MCF 10A (cell line): Measurements from ENCODE around the gene PGRMC2. TPM values are rescaled to one million over a fixed set of nuclear protein-coding genes. Genes with fewer than 3 reads are reported as not detected.

Experiments
- BruUV-seq: library from RNA; stranded (reverse); fragments of 400-500 nt; replicated peaks from 2 replicates; lab custom pipeline; 2021; lab: Mats Ljungman, UMichigan
- CTCF ChIA-PET: fragments of 300-600 bp; sonication (Branson Sonifier 250); formaldehyde crosslinking; extraction: SDS; loops from one replicate; lab custom pipeline; 2021; ENCODE audit warnings: antibody characterized with exemption, inconsistent platforms; lab: Yijun Ruan, JAX
- POLR2A ChIA-PET: fragments of 300-600, 350-650 bp; sonication (Branson Sonifier 250); formaldehyde crosslinking; extraction: SDS; loops from one replicate; lab custom pipeline; 2020; ENCODE audit warnings: antibody characterized with exemption, inconsistent platforms; lab: Yijun Ruan, JAX
- DNase-seq: peaks from one replicate; pipeline ENCODE4 v3.0.0-alpha.2; 2018; ENCODE audit not compliant: unreplicated experiment
- H3K27ac Mint-ChIP-seq: one replicate; pipeline ENCODE4 v1.8.0; 2022; ENCODE audit warnings: mild to moderate bottlenecking, low read depth, mixed read lengths; ENCODE audit not compliant: unreplicated experiment
- H3K27me3 Mint-ChIP-seq: one replicate; pipeline ENCODE4 v1.8.0; 2022; ENCODE audit warnings: mixed read lengths; ENCODE audit not compliant: insufficient read depth, unreplicated experiment
- H3K36me3 Mint-ChIP-seq: one replicate; pipeline ENCODE4 v1.8.0; 2022; ENCODE audit warnings: mild to moderate bottlenecking, moderate library complexity, mixed read lengths; ENCODE audit not compliant: insufficient read depth, unreplicated experiment
- H3K4me1 Mint-ChIP-seq: one replicate; pipeline ENCODE4 v1.8.0; 2022; ENCODE audit warnings: mixed read lengths; ENCODE audit not compliant: insufficient read depth, unreplicated experiment
- H3K4me3 Mint-ChIP-seq: one replicate; pipeline ENCODE4 v1.8.0; 2022; ENCODE audit warnings: mild to moderate bottlenecking, moderate library complexity, mixed read lengths; ENCODE audit not compliant: unreplicated experiment
- H3K9me3 Mint-ChIP-seq: one replicate; pipeline ENCODE4 v1.8.0; 2022; ENCODE audit warnings: mixed read lengths; ENCODE audit not compliant: unreplicated experiment
- CTCF ChIP-seq: fragments of 200-600 bp; IDR thresholded peaks from one replicate; pipeline ENCODE4 v1.8.0; 2022; ENCODE audit warnings: antibody characterized with exemption, mild to moderate bottlenecking; ENCODE audit not compliant: unreplicated experiment
- intact Hi-C: fragments of 100-400 bp; cut with micrococcal nuclease; formaldehyde crosslinking; loops from 2 replicates; pipeline ENCODE4 v1.14.1; 2022
- total RNA-seq: library from RNA; stranded (reverse); gene quantifications from 2 replicates; pipeline ENCODE4 v1.2.3, GENCODE V29; 2022

The PGRMC2 gene
- total RNA-seq, 1 experiment from 2014 or later = 54.3 TPM

GRCh38 chr4:128303405-128303785, 15.8 kb upstream of the PGRMC2 start:
- BruUV-seq = no TSS peak
- Mint-ChIP-seq H3K4me1 (no peaks in the 10 kb centered on the region), H3K4me3 (no peak overlapping the region), H3K27me3 (no peaks in the 10 kb centered on the region), H3K9me3 (no peaks in the 10 kb centered on the region), H3K36me3 (no peaks in the 10 kb centered on the region), H3K27ac (no peak overlapping the region)
- intact Hi-C loops = no loop called here
- no peak for TF ChIP-seq CTCF
- DNase-seq = no peak
- POLR2A ChIA-PET = no interaction called here
- CTCF ChIA-PET = interaction anchor here (0.6 to 1.8 kb wide), 3 partner anchors 12 to 558 kb away, joined by 3 to 5 read pairs (median 5); no protein-coding TSS in a partner anchor

GRCh38 chr4:128301979-128302378, 14.4 kb upstream of the PGRMC2 start:
- no peak for DNase-seq
- no peaks in the 10 kb centered on the region for H3K27me3 Mint-ChIP-seq
- TF ChIP-seq CTCF = no peak
- no peaks in the 10 kb centered on the region for H3K4me1 Mint-ChIP-seq
- ChIA-PET CTCF (interaction anchor here (1.8 kb wide), 1 partner anchor 13 kb away, joined by 5 read pairs; no protein-coding TSS in a partner anchor), POLR2A (interaction anchor here (1.2 kb wide), 1 partner anchor 14 kb away, joined by 3 read pairs; no protein-coding TSS in a partner anchor)
- intact Hi-C loops = no loop called here
- no peak overlapping the region for H3K4me3 Mint-ChIP-seq
- H3K27ac Mint-ChIP-seq = no peak overlapping the region
- H3K9me3 Mint-ChIP-seq = no peaks in the 10 kb centered on the region
- H3K36me3 Mint-ChIP-seq = peaks cover 6% of the 10 kb centered on the region
- BruUV-seq = no TSS peak

GRCh38 chr4:128299848-128300247, 12.2 kb upstream of the PGRMC2 start:
- TF ChIP-seq CTCF = no peak
- Mint-ChIP-seq H3K4me1 (no peaks in the 10 kb centered on the region), H3K4me3 (no peak overlapping the region), H3K36me3 (peaks cover 6% of the 10 kb centered on the region), H3K9me3 (no peaks in the 10 kb centered on the region), H3K27ac (no peak overlapping the region), H3K27me3 (no peaks in the 10 kb centered on the region)
- POLR2A ChIA-PET = no interaction called here
- CTCF ChIA-PET = no interaction called here
- intact Hi-C loops = no loop called here
- no TSS peak for BruUV-seq
- DNase-seq = no peak

- ChIA-PET POLR2A (no interaction called here), CTCF (interaction anchor here (1.1 kb wide), 1 partner anchor 129 kb away, joined by 3 read pairs; no protein-coding TSS in a partner anchor)
- TF ChIP-seq CTCF = no peak
- H3K36me3 Mint-ChIP-seq = peaks cover 6% of the 10 kb centered on the region
- intact Hi-C loops = no loop called here
- no peak for DNase-seq
- no peak overlapping the region for H3K27ac Mint-ChIP-seq
- H3K27me3 Mint-ChIP-seq = no peaks in the 10 kb centered on the region
- BruUV-seq = no TSS peak
- no peaks in the 10 kb centered on the region for H3K9me3 Mint-ChIP-seq
- H3K4me3 Mint-ChIP-seq = no peak overlapping the region
- H3K4me1 Mint-ChIP-seq = no peaks in the 10 kb centered on the region
Measured at GRCh38 chr4:128298852-128299251, 11.2 kb upstream of the PGRMC2 start.
